Measurements from ENCODE around the gene ABCB8. TPM values are rescaled to one million over a fixed set of nuclear protein-coding genes. Genes with fewer than 3 reads are reported as not detected.

ABCB8 gene
- total RNA-seq, 1 donor from 2014 or later, result 7.9 TPM

GRCh38 chr7:150994838-150995510 lies 33.3 kb upstream of the ABCB8 start:
- Histone ChIP-seq H3K27ac (no peak overlapping the region), H3K36me3 (no peaks in the 10 kb centered on the region), H3K4me2 (no peak overlapping the region), H3K4me1 (peaks cover 31% of the 10 kb centered on the region), H3K9me3 (ENCODE audit: low read depth) (no peaks in the 10 kb centered on the region), H2AFZ (replicated peaks) (no peak overlapping the region), H3K4me3 (no peak overlapping the region), H3K79me2 (ENCODE audit: low read depth) (no peaks in the 10 kb centered on the region), H3K27me3 (no peaks in the 10 kb centered on the region), H3K9ac (no peak overlapping the region), H3F3A (ENCODE audit: low read depth) (peaks cover 17% of the 10 kb centered on the region), H4K20me1 (ENCODE audit: low read depth) (no peaks in the 10 kb centered on the region)
- peaks cover 4% of the 10 kb centered on the region for H3K27me3 Mint-ChIP-seq (ENCODE audit: insufficient read depth, low read depth)
- peaks cover 20% of the 10 kb centered on the region for H3K4me1 Mint-ChIP-seq
- TF ChIP-seq EZH2phosphoT487 (IDR thresholded peaks at IDR 0.05) (no peak), EZH2 (IDR thresholded peaks at IDR 0.05) (no peak)
- TF ChIP-seq, protein P1, sequence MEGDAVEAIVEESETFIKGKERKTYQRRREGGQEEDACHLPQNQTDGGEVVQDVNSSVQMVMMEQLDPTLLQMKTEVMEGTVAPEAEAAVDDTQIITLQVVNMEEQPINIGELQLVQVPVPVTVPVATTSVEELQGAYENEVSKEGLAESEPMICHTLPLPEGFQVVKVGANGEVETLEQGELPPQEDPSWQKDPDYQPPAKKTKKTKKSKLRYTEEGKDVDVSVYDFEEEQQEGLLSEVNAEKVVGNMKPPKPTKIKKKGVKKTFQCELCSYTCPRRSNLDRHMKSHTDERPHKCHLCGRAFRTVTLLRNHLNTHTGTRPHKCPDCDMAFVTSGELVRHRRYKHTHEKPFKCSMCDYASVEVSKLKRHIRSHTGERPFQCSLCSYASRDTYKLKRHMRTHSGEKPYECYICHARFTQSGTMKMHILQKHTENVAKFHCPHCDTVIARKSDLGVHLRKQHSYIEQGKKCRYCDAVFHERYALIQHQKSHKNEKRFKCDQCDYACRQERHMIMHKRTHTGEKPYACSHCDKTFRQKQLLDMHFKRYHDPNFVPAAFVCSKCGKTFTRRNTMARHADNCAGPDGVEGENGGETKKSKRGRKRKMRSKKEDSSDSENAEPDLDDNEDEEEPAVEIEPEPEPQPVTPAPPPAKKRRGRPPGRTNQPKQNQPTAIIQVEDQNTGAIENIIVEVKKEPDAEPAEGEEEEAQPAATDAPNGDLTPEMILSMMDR (IDR thresholded peaks at IDR 0.05), result no peak
- DNase-seq (ENCODE audit: low spot score), result no peak
- H3K36me3 Mint-ChIP-seq, result no peaks in the 10 kb centered on the region
- H3K27ac Mint-ChIP-seq, result no peak overlapping the region
- H3K9me3 Mint-ChIP-seq, result peaks cover 6% of the 10 kb centered on the region
- no peak overlapping the region for H3K4me3 Mint-ChIP-seq

DNA sequence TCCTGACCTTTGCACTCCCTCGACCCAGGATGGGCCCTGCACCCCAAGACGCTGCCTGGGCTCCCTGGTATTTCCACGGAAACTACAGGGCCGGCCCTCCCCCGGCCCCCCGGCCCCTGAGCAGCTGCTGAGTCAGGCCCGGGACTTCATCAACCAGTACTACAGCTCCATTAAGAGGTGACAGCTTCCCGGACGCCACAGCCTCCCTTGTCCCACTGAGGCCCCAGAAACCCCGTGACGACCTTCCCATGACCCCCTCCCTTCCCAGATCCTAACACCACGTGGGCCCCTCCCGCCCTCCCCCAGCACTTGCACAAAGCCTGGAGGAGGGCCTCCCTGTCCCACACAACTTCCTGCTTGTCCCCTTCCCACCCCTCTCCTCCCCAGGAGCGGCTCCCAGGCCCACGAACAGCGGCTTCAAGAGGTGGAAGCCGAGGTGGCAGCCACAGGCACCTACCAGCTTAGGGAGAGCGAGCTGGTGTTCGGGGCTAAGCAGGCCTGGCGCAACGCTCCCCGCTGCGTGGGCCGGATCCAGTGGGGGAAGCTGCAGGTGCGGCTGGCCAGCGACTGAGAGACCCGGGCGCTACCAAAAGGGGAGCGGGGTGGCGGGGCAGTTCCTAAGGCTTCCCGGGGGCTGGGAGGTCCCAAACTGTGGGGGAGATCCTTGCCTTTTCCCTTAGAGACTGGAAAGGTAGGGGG lies 31.7 kb upstream of the ABCB8 start:
- no peak overlapping the region for H3K27ac Mint-ChIP-seq
- peaks cover 2% of the 10 kb centered on the region for H3K27me3 Mint-ChIP-seq (ENCODE audit: insufficient read depth, low read depth)

GRCh38 chr7:150997075-150997511 lies 31.2 kb upstream of the ABCB8 start:
- Histone ChIP-seq H3F3A (ENCODE audit: low read depth) (peaks cover 17% of the 10 kb centered on the region), H3K4me2 (no peak overlapping the region), H3K36me3 (no peaks in the 10 kb centered on the region), H4K20me1 (ENCODE audit: low read depth) (no peaks in the 10 kb centered on the region), H3K27me3 (no peaks in the 10 kb centered on the region), H3K79me2 (ENCODE audit: low read depth) (no peaks in the 10 kb centered on the region), H3K4me3 (no peak overlapping the region), H2AFZ (replicated peaks) (no peak overlapping the region), H3K9me3 (ENCODE audit: low read depth) (no peaks in the 10 kb centered on the region), H3K9ac (no peak overlapping the region), H3K4me1 (peaks cover 31% of the 10 kb centered on the region), H3K27ac (no peak overlapping the region)
- Mint-ChIP-seq H3K9me3 (peaks cover 2% of the 10 kb centered on the region), H3K27ac (no peak overlapping the region), H3K27me3 (ENCODE audit: insufficient read depth, low read depth) (peaks cover 2% of the 10 kb centered on the region), H3K36me3 (no peaks in the 10 kb centered on the region), H3K4me3 (no peak overlapping the region), H3K4me1 (peaks cover 20% of the 10 kb centered on the region)
- TF ChIP-seq, protein P1 (IDR thresholded peaks at IDR 0.05), result no peak
- TF ChIP-seq EZH2 (IDR thresholded peaks at IDR 0.05) (no peak), EZH2phosphoT487 (IDR thresholded peaks at IDR 0.05) (no peak)
- no peak for DNase-seq (ENCODE audit: low spot score)

More for the DNA sequence above, 31.7 kb upstream of the ABCB8 start:
- TF ChIP-seq EZH2phosphoT487 (IDR thresholded peaks at IDR 0.05), result no peak
- no peak for TF ChIP-seq EZH2 (IDR thresholded peaks at IDR 0.05)
- TF ChIP-seq, protein P1 (IDR thresholded peaks at IDR 0.05), result no peak
- Mint-ChIP-seq H3K4me1 (peaks cover 20% of the 10 kb centered on the region), H3K9me3 (peaks cover 2% of the 10 kb centered on the region), H3K36me3 (no peaks in the 10 kb centered on the region), H3K4me3 (no peak overlapping the region)
- no peaks in the 10 kb centered on the region for H3K27me3 ChIP-seq
- H3K79me2 ChIP-seq (ENCODE audit: low read depth), result no peaks in the 10 kb centered on the region
- H3K36me3 ChIP-seq, result no peaks in the 10 kb centered on the region
- no peaks in the 10 kb centered on the region for H4K20me1 ChIP-seq (ENCODE audit: low read depth)
- H3K4me3 ChIP-seq, result no peak overlapping the region
- DNase-seq (ENCODE audit: low spot score), result no peak
- no peak overlapping the region for H3K9ac ChIP-seq
- H3K4me2 ChIP-seq, result no peak overlapping the region
- no peak overlapping the region for H3K27ac ChIP-seq
- no peak overlapping the region for H2AFZ ChIP-seq (replicated peaks)
- no peaks in the 10 kb centered on the region for H3K9me3 ChIP-seq (ENCODE audit: low read depth)
- H3F3A ChIP-seq (ENCODE audit: low read depth), result peaks cover 17% of the 10 kb centered on the region
- H3K4me1 ChIP-seq, result peaks cover 31% of the 10 kb centered on the region

Measured in neural progenitor cell (in vitro differentiated cells).